K562 (cell line): ENCODE results near the gene ZNF625. TPM values are rescaled to one million over a fixed set of nuclear protein-coding genes. Genes with fewer than 3 reads are reported as not detected.

ENCODE experiments used
- ATAC-seq: fragments of 200-7000 bp; cut with Tn5 transposase; 3 replicates; pipeline ENCODE4 v1.9.1; 2020; ENCODE audit warnings: moderate library complexity
- Bru-seq: library from RNA; stranded (reverse); fragments of 400-500 nt; gene quantifications from one replicate; lab custom pipeline; 2021; lab: Mats Ljungman, UMichigan
- BruChase-seq, 2 experiments: library from RNA; stranded (reverse); fragments of 400-500 nt; gene quantifications; one replicate each; lab custom pipeline; 2021; lab: Mats Ljungman, UMichigan
- BruUV-seq: library from RNA; stranded (reverse); fragments of 400-500 nt; replicated peaks from 2 replicates; lab custom pipeline; 2021; lab: Mats Ljungman, UMichigan
- CTCF ChIA-PET: fragments of 300-600 bp; formaldehyde crosslinking; extraction: SDS; loops from one replicate; lab custom pipeline; 2021; ENCODE audit warnings: low intra/inter-chr PET ratio; lab: Yijun Ruan, JAX
- POLR2A ChIA-PET: fragments of 300-600, 350-650 bp; sonication (Branson Sonifier 250); formaldehyde crosslinking; extraction: SDS; loops from one replicate; lab custom pipeline; 2021; ENCODE audit warnings: antibody characterized with exemption, inconsistent platforms; lab: Yijun Ruan, JAX
- DNase-seq, 4 experiments: peaks; one replicate each; pipeline versions ENCODE4 v3.0.0 to v3.0.0-alpha.2; 2011 to 2018; ENCODE audit warnings: low spot score in 3 of 4, mixed read lengths in 3 of 4; ENCODE audit errors: extremely low read depth in 1 of 4
- FAIRE-seq: peaks from 2 replicates; lab custom pipeline; 2011; peaks lifted over from hg19 to GRCh38; lab: Jason Lieb, UNC
- H2AFZ ChIP-seq: 2 replicates; pipeline ENCODE4 v1.6.0; 2011; ENCODE audit warnings: low read depth, low read length, control low read depth, inconsistent platforms
- H3K27ac ChIP-seq: fragments of 200-600 bp; 3 replicates; pipeline ENCODE4 v1.8.0; 2011; ENCODE audit warnings: low read depth, mild to moderate bottlenecking, control low read depth, inconsistent platforms, low read length, moderate library complexity, mixed read lengths; ENCODE audit errors: extremely low read depth
- H3K27me3 ChIP-seq, 2 experiments: fragments of 300-600 bp in 1 of 2; 2 replicates in 1 of 2; 3 replicates in 1 of 2; pipeline versions ENCODE4 v1.6.0 to v1.8.0; 2011; ENCODE audit warnings: inconsistent platforms in 2 of 2, low read length in 2 of 2, mild to moderate bottlenecking in 1 of 2, mixed read lengths in 1 of 2, moderate library complexity in 1 of 2; ENCODE audit not compliant: control insufficient read depth in 2 of 2, insufficient read depth in 2 of 2
- H3K36me3 ChIP-seq: fragments of 300-600 bp; 3 replicates; pipeline ENCODE4 v1.8.0; 2011; ENCODE audit warnings: mild to moderate bottlenecking, low read length, inconsistent platforms; ENCODE audit not compliant: control insufficient read depth, insufficient read depth
- H3K4me1 ChIP-seq, 2 experiments: fragments of 200-600 bp in 1 of 2; replicated peaks in 1 of 2; 2 replicates in 1 of 2; 3 replicates in 1 of 2; pipeline versions ENCODE4 v1.5.1 to v1.8.0; 2011; ENCODE audit warnings: inconsistent platforms in 2 of 2, low read length in 2 of 2, mild to moderate bottlenecking in 1 of 2, mixed read lengths in 1 of 2, moderate library complexity in 1 of 2; ENCODE audit not compliant: control insufficient read depth in 2 of 2, insufficient read depth in 2 of 2
- H3K4me2 ChIP-seq: 2 replicates; pipeline ENCODE4 v1.6.1; 2011; ENCODE audit warnings: low read length, control low read depth, inconsistent platforms, mixed read lengths; ENCODE audit not compliant: insufficient read depth
- H3K4me3 ChIP-seq: fragments of 200-600 bp; sonication (generic), shearing (Covaris generic); 2 replicates; pipeline ENCODE4 v1.5.1; 2016; ENCODE audit warnings: control low read depth, inconsistent platforms
- H3K79me2 ChIP-seq: fragments of 200-600 bp; 3 replicates; pipeline ENCODE4 v1.8.0; 2011; ENCODE audit warnings: low read length, inconsistent platforms; ENCODE audit not compliant: control insufficient read depth, insufficient read depth
- H3K9ac ChIP-seq, 2 experiments: 2 replicates each; pipeline versions ENCODE4 v1.6.0 to v1.6.1; 2011; ENCODE audit warnings: low read depth in 2 of 2, low read length in 2 of 2, control low read depth in 1 of 2, inconsistent platforms in 1 of 2, mild to moderate bottlenecking in 1 of 2, mixed read lengths in 1 of 2; ENCODE audit not compliant: insufficient read depth in 1 of 2
- H3K9me1 ChIP-seq: one replicate; pipeline ENCODE4 v1.6.0; 2011; ENCODE audit warnings: inconsistent platforms, mild to moderate bottlenecking, low read length, moderate library complexity; ENCODE audit not compliant: control insufficient read depth, insufficient read depth
- H3K9me3 ChIP-seq: replicated peaks from 2 replicates; pipeline ENCODE4 v1.5.1; 2011; ENCODE audit warnings: low read depth, low read length, inconsistent platforms; ENCODE audit not compliant: control insufficient read depth, insufficient read depth
- H4K20me1 ChIP-seq: replicated peaks from 2 replicates; pipeline ENCODE4 v1.6.1; 2011; ENCODE audit warnings: low read length, inconsistent platforms, mixed read lengths; ENCODE audit not compliant: control insufficient read depth, insufficient read depth
- TCF7 ChIP-seq: sonication (generic); IDR thresholded peaks from 2 replicates; pipeline ENCODE4 v1.6.1; 2016; ENCODE audit warnings: antibody characterized with exemption, borderline replicate concordance
- WGBS: fragments of 100-300 bp; shearing (Covaris generic); methylation state at CpG from one replicate; pipeline ENCODE4 v1.1.6; 2016; ENCODE audit warnings: low coverage, mixed read lengths; ENCODE audit not compliant: insufficient coverage; ENCODE audit errors: missing lambda C conversion rate; 5-methylcytosine and 5-hydroxymethylcytosine counted together
- in situ Hi-C: fragments of 300-500 bp; cut with MboI; formaldehyde crosslinking; loops from 4 replicates; pipeline ENCODE4 v1.15.0; 2018; ENCODE audit warnings: inconsistent platforms, mixed read lengths
- intact Hi-C: fragments of 100-400 bp; cut with micrococcal nuclease; formaldehyde crosslinking; loops from 2 replicates; pipeline ENCODE4 v1.14.2; 2022
- long read RNA-seq, 3 experiments: library from polyadenylated mRNA in 2 of 3; library from RNA in 1 of 3; unstranded in 2 of 3; stranded (forward) in 1 of 3; transcript quantifications; one replicate each; pipeline ENCODE4 v2.0.0, GENCODE V29; 2019 to 2022
- polyA minus RNA-seq, 3 experiments: library from RNA; depleted of rRNA, polyadenylated mRNA; stranded (reverse); fragments of >200 nt; gene quantifications; 2 replicates each; pipeline ENCODE4 v1.2.3, GENCODE V29; 2011
- polyA plus RNA-seq, 8 experiments: library from polyadenylated mRNA; depleted of rRNA in 4 of 8; stranded (reverse) in 5 of 8; unstranded in 3 of 8; fragments of >200 nt; fragmentation: Nextera tagmentation in 2 of 8; fragmentation: Illumina TruSeq in 1 of 8; extraction: Ambion mirVana in 2 of 8; extraction: Trizol in 1 of 8; gene quantifications; 2 replicates each; pipeline versions ENCODE4 v1.2.1 to v1.2.3, GENCODE V29; 2011 to 2014; ENCODE audit warnings: inconsistent platforms in 1 of 8, missing spikeins in 1 of 8
- total RNA-seq, 7 experiments: library from RNA; depleted of rRNA in 6 of 7; stranded (reverse); fragments of >200 nt in 6 of 7; fragmentation: Illumina TruSeq in 2 of 7; extraction: Trizol in 2 of 7; gene quantifications; 2 replicates each; pipeline versions ENCODE4 v1.2.1 to v1.2.3, GENCODE V29; 2011 to 2021; ENCODE audit warnings: low replicate concordance in 1 of 7

Gene ZNF625
- total RNA-seq (2011; cell fraction: chromatin; rRNA removed; ENCODE audit: low replicate concordance) = not detected in 2 replicates
- total RNA-seq (2011; cell fraction: nucleolus; rRNA removed) = not detected in 2 replicates
- total RNA-seq (2011; cell fraction: nucleoplasm; rRNA removed) = not detected in 2 replicates
- not detected in 2 replicates for total RNA-seq (2014; rRNA removed)
- total RNA-seq (2014; rRNA removed; fragmentation: Illumina TruSeq; extraction: Trizol) = 0.07 TPM in 1 of 2 replicates, not detected in the other
- not detected in 2 replicates for total RNA-seq (2015; rRNA removed; fragmentation: Illumina TruSeq; extraction: Trizol)
- total RNA-seq (2021) = 0.09 and 0.13 TPM in 2 replicates
- polyA plus RNA-seq (2011; rRNA removed) = not detected in 2 replicates
- not detected in 2 replicates for polyA plus RNA-seq (2011; cell fraction: cytosol; rRNA removed)
- polyA plus RNA-seq (2011; cell fraction: nucleus; rRNA removed) = not detected in 2 replicates
- polyA plus RNA-seq (2012) = 0.07 TPM in 1 of 2 replicates, not detected in the other
- polyA plus RNA-seq (2014; fragmentation: Illumina TruSeq; extraction: Trizol) = not detected in 2 replicates
- not detected for polyA plus RNA-seq (2014; fragmentation: Nextera tagmentation; extraction: Ambion mirVana)
- polyA plus RNA-seq (2014; rRNA removed) = not detected in 2 replicates
- not detected in 2 replicates for polyA minus RNA-seq (2011; rRNA and poly(A)+ RNA removed)
- not detected in 2 replicates for polyA minus RNA-seq (2011; cell fraction: cytosol; rRNA and poly(A)+ RNA removed)
- not detected in 2 replicates for polyA minus RNA-seq (2011; cell fraction: nucleus; rRNA and poly(A)+ RNA removed)
- Bru-seq, nascent RNA = percentile 28 among the genes with signal in this experiment
- percentile 20 among the genes with signal in this experiment for BruChase-seq, experiment 1, labeled RNA remaining after a 2-hour chase
- percentile 24 among the genes with signal in this experiment for BruChase-seq, experiment 2, labeled RNA remaining after a 6-hour chase
- long read RNA-seq, experiment 1 = 0 reads
- long read RNA-seq, experiment 2 = 0 reads
- long read RNA-seq, experiment 3 = 0 reads

DNA sequence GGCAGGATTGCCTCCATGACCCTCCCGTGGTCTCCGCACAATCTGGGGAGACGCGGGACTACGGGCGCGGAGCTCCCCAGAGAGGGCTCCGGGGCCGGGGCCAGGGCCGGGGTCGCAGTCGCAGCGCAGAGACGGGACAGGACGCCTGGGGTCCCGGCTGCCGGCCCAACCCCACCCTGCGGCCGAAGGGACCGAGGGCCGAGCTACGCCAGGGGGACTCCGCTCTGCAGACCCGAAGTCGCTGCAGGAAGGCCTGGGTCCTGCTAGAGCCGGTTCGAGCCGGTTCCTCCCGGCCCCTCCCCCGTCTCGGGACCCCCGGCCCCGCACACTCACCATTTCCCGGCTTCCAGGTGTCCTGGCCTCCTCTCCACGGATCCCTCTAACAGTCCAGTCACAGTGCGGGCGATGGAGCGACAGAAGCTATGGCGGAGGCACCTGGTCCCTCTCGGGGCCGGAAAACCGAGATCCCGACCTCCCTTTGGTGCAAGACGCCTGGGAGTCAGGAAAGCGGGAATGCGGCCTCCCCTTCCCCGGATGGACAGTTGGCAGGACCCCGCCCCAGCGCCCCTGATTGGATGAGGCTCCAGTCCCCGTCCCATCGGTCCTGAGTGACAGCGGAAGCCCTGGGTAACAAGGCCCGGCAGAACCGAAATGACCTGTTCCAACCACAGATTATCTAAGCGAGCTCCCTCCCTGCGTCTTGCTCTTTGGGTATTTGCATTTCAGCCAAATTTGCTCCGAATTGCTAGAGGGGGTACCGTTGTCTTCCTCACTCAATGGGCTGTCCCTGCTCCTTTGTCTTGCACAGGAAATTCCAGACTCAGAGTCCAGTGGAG lies at the start of gene ZNF625:
Gene ZNF625 (minus strand): TSS at position 512 of the 836 bp plus-strand sequence. CDS start 176 bp downstream, at position 336.
- H3K9ac ChIP-seq = no peak within 1 kb of the TSS
- ChIA-PET CTCF (no interaction called here), POLR2A (interaction anchor here (0.6 to 0.7 kb wide), 2 partner anchors 67 to 344 kb away, joined by 3 read pairs; no protein-coding TSS in a partner anchor)
- peak within 1 kb of the TSS; percentile 28; the same call in 1 of the 2 replicates for H2AFZ ChIP-seq
- DNase-seq = no peak
- H4K20me1 ChIP-seq = no peaks in the 10 kb centered on the region
- intact Hi-C loops = no loop called here
- 37% methylated on average over 24 of the region's 58 CpGs for WGBS
- in situ Hi-C loops = no loop called here
- no peak for FAIRE-seq
- peaks cover 3% of the 10 kb centered on the region; the same call in 1 of the 2 replicates for H3K9me3 ChIP-seq
- no peaks in the 10 kb centered on the region for H3K9me1 ChIP-seq
- no TSS peak for BruUV-seq
- H3K27ac ChIP-seq = no peak within 1 kb of the TSS
- no peaks in the 10 kb centered on the region for H3K79me2 ChIP-seq
- no peak within 1 kb of the TSS for H3K4me2 ChIP-seq
- ATAC-seq = no peak
- TF ChIP-seq TCF7 = no peak
- H3K4me3 ChIP-seq = no peak within 1 kb of the TSS
- H3K4me1 ChIP-seq = peaks cover 0 to 10% of the 10 kb centered on the region in 2 experiments; a peak in 2 of 5 replicates
- no peaks in the 10 kb centered on the region for H3K36me3 ChIP-seq
- peaks cover 6 to 23% of the 10 kb centered on the region in 2 experiments; a peak in 3 of 5 replicates for H3K27me3 ChIP-seq
